Measurements from ENCODE around the gene PBX1.

PBX1 gene

GRCh38 chr1:164668491-164669400 lies 109.8 kb downstream of the PBX1 start:
- peaks cover 42% of the 10 kb centered on the region for H3K4me1 ChIP-seq (ENCODE audit: control insufficient read depth, insufficient read depth, low read length)
- no peak overlapping the region for H3K9ac ChIP-seq (ENCODE audit: low read length)
- H3K4me3 ChIP-seq (ENCODE audit: low read length) = no peak overlapping the region
- H3K36me3 ChIP-seq (ENCODE audit: control insufficient read depth, insufficient read depth, low read length) = no peaks in the 10 kb centered on the region
- no peaks in the 10 kb centered on the region for H3K9me3 ChIP-seq (ENCODE audit: control insufficient read depth, low read length)
- H3K27me3 ChIP-seq (ENCODE audit: control insufficient read depth, insufficient read depth, low read length) = no peaks in the 10 kb centered on the region

GRCh38 chr1:164670026-164670425 lies 111.0 kb downstream of the PBX1 start:
- Histone ChIP-seq H3K9ac (ENCODE audit: low read length) (no peak overlapping the region), H3K27me3 (ENCODE audit: control insufficient read depth, insufficient read depth, low read length) (no peaks in the 10 kb centered on the region), H3K9me3 (ENCODE audit: control insufficient read depth, low read length) (no peaks in the 10 kb centered on the region), H3K4me1 (ENCODE audit: control insufficient read depth, insufficient read depth, low read length) (peaks cover 44% of the 10 kb centered on the region), H3K36me3 (ENCODE audit: control insufficient read depth, insufficient read depth, low read length) (no peaks in the 10 kb centered on the region), H3K4me3 (ENCODE audit: low read length) (no peak overlapping the region)

GRCh38 chr1:164670786-164671185 lies 111.8 kb downstream of the PBX1 start:
- Histone ChIP-seq H3K9me3 (ENCODE audit: control insufficient read depth, low read length) (no peaks in the 10 kb centered on the region), H3K27me3 (ENCODE audit: control insufficient read depth, insufficient read depth, low read length) (no peaks in the 10 kb centered on the region), H3K4me3 (ENCODE audit: low read length) (no peak overlapping the region), H3K36me3 (ENCODE audit: control insufficient read depth, insufficient read depth, low read length) (no peaks in the 10 kb centered on the region), H3K4me1 (ENCODE audit: control insufficient read depth, insufficient read depth, low read length) (peaks cover 49% of the 10 kb centered on the region), H3K9ac (ENCODE audit: low read length) (no peak overlapping the region)

GRCh38 chr1:164671323-164671965 lies 112.5 kb downstream of the PBX1 start:
- Histone ChIP-seq H3K9me3 (ENCODE audit: control insufficient read depth, low read length) (no peaks in the 10 kb centered on the region), H3K36me3 (ENCODE audit: control insufficient read depth, insufficient read depth, low read length) (no peaks in the 10 kb centered on the region), H3K9ac (ENCODE audit: low read length) (no peak overlapping the region), H3K4me3 (ENCODE audit: low read length) (no peak overlapping the region), H3K27me3 (ENCODE audit: control insufficient read depth, insufficient read depth, low read length) (no peaks in the 10 kb centered on the region), H3K4me1 (ENCODE audit: control insufficient read depth, insufficient read depth, low read length) (peaks cover 49% of the 10 kb centered on the region)

- H3K4me1 ChIP-seq (ENCODE audit: control insufficient read depth, insufficient read depth, low read length) = peaks cover 45% of the 10 kb centered on the region
- no peak overlapping the region for H3K9ac ChIP-seq (ENCODE audit: low read length)
- no peaks in the 10 kb centered on the region for H3K36me3 ChIP-seq (ENCODE audit: control insufficient read depth, insufficient read depth, low read length)
- no peaks in the 10 kb centered on the region for H3K9me3 ChIP-seq (ENCODE audit: control insufficient read depth, low read length)
- no peak overlapping the region for H3K4me3 ChIP-seq (ENCODE audit: low read length)
- H3K27me3 ChIP-seq (ENCODE audit: control insufficient read depth, insufficient read depth, low read length) = no peaks in the 10 kb centered on the region
These were observed 113.1 kb downstream of the PBX1 start for GRCh38 chr1:164671966-164672571.

GRCh38 chr1:164672588-164672987 lies 113.6 kb downstream of the PBX1 start:
- Histone ChIP-seq H3K9me3 (ENCODE audit: control insufficient read depth, low read length) (no peaks in the 10 kb centered on the region), H3K27me3 (ENCODE audit: control insufficient read depth, insufficient read depth, low read length) (no peaks in the 10 kb centered on the region), H3K9ac (ENCODE audit: low read length) (no peak overlapping the region), H3K4me3 (ENCODE audit: low read length) (no peak overlapping the region), H3K4me1 (ENCODE audit: control insufficient read depth, insufficient read depth, low read length) (peaks cover 41% of the 10 kb centered on the region), H3K36me3 (ENCODE audit: control insufficient read depth, insufficient read depth, low read length) (no peaks in the 10 kb centered on the region)

- Histone ChIP-seq H3K9ac (ENCODE audit: low read length) (no peak overlapping the region), H3K4me3 (ENCODE audit: low read length) (no peak overlapping the region), H3K4me1 (ENCODE audit: control insufficient read depth, insufficient read depth, low read length) (peaks cover 31% of the 10 kb centered on the region), H3K9me3 (ENCODE audit: control insufficient read depth, low read length) (no peaks in the 10 kb centered on the region), H3K36me3 (ENCODE audit: control insufficient read depth, insufficient read depth, low read length) (no peaks in the 10 kb centered on the region), H3K27me3 (ENCODE audit: control insufficient read depth, insufficient read depth, low read length) (no peaks in the 10 kb centered on the region)
These were observed 114.7 kb downstream of the PBX1 start for GRCh38 chr1:164673584-164674214.

GRCh38 chr1:164675342-164675904 lies 116.4 kb downstream of the PBX1 start:
- H3K9ac ChIP-seq (ENCODE audit: low read length) = no peak overlapping the region
- no peaks in the 10 kb centered on the region for H3K9me3 ChIP-seq (ENCODE audit: control insufficient read depth, low read length)
- H3K4me3 ChIP-seq (ENCODE audit: low read length) = no peak overlapping the region
- no peaks in the 10 kb centered on the region for H3K36me3 ChIP-seq (ENCODE audit: control insufficient read depth, insufficient read depth, low read length)
- H3K27me3 ChIP-seq (ENCODE audit: control insufficient read depth, insufficient read depth, low read length) = no peaks in the 10 kb centered on the region
- H3K4me1 ChIP-seq (ENCODE audit: control insufficient read depth, insufficient read depth, low read length) = peaks cover 29% of the 10 kb centered on the region

GRCh38 chr1:164678136-164678700 lies 119.2 kb downstream of the PBX1 start:
- Histone ChIP-seq H3K4me3 (ENCODE audit: low read length) (no peak overlapping the region), H3K4me1 (ENCODE audit: control insufficient read depth, insufficient read depth, low read length) (peaks cover 19% of the 10 kb centered on the region), H3K9me3 (ENCODE audit: control insufficient read depth, low read length) (no peaks in the 10 kb centered on the region), H3K9ac (ENCODE audit: low read length) (no peak overlapping the region), H3K27me3 (ENCODE audit: control insufficient read depth, insufficient read depth, low read length) (no peaks in the 10 kb centered on the region), H3K36me3 (ENCODE audit: control insufficient read depth, insufficient read depth, low read length) (no peaks in the 10 kb centered on the region)

GRCh38 chr1:164682570-164682969 lies 123.6 kb downstream of the PBX1 start:
- Histone ChIP-seq H3K9me3 (ENCODE audit: control insufficient read depth, low read length) (no peaks in the 10 kb centered on the region), H3K4me1 (ENCODE audit: control insufficient read depth, insufficient read depth, low read length) (peaks cover 37% of the 10 kb centered on the region), H3K4me3 (ENCODE audit: low read length) (no peak overlapping the region)

GRCh38 chr1:164683235-164683634 lies 124.3 kb downstream of the PBX1 start:
- Histone ChIP-seq H3K27me3 (ENCODE audit: control insufficient read depth, insufficient read depth, low read length) (no peaks in the 10 kb centered on the region), H3K4me1 (ENCODE audit: control insufficient read depth, insufficient read depth, low read length) (peaks cover 37% of the 10 kb centered on the region), H3K9ac (ENCODE audit: low read length) (no peak overlapping the region), H3K9me3 (ENCODE audit: control insufficient read depth, low read length) (no peaks in the 10 kb centered on the region), H3K4me3 (ENCODE audit: low read length) (no peak overlapping the region), H3K36me3 (ENCODE audit: control insufficient read depth, insufficient read depth, low read length) (no peaks in the 10 kb centered on the region)

More at GRCh38 chr1:164682570-164682969, 123.6 kb downstream of the PBX1 start:
- Histone ChIP-seq H3K36me3 (ENCODE audit: control insufficient read depth, insufficient read depth, low read length) (no peaks in the 10 kb centered on the region), H3K9ac (ENCODE audit: low read length) (no peak overlapping the region), H3K27me3 (ENCODE audit: control insufficient read depth, insufficient read depth, low read length) (no peaks in the 10 kb centered on the region)
